GM19468 (cell line): ENCODE data around the gene CADM2.
"Not testable (repeated sequence)": the region's sequence is repeated elsewhere in the genome, so short reads cannot be mapped to it uniquely, and the experiment has no call there.

Experiments
- ATAC-seq: cut with Tn5 transposase; IDR thresholded peaks from one replicate; pipeline ENCODE4 v1.9.1; 2021; ENCODE audit warnings: mild to moderate bottlenecking, moderate library complexity, moderate number of reproducible peaks; ENCODE audit not compliant: unreplicated experiment; ENCODE audit errors: extremely low read depth

Gene CADM2

GRCh38 chr3:85853805-85854204, 895.0 kb downstream of the CADM2 start:
- ATAC-seq: no peak

- no peak for ATAC-seq
Measured at GRCh38 chr3:85862893-85863455, 904.2 kb downstream of the CADM2 start.

GRCh38 chr3:85864896-85865295, 906.1 kb downstream of the CADM2 start:
- ATAC-seq: no peak

- ATAC-seq: no peak
Measured at GRCh38 chr3:85867072-85867471, 908.3 kb downstream of the CADM2 start.

GRCh38 chr3:85875589-85875988, 916.8 kb downstream of the CADM2 start:
- ATAC-seq: no peak

- ATAC-seq: no peak
Measured at GRCh38 chr3:85877631-85878030, 918.8 kb downstream of the CADM2 start.

- ATAC-seq: no peak
Measured at GRCh38 chr3:85881833-85882393, 923.1 kb downstream of the CADM2 start.

GRCh38 chr3:85890043-85890555, 931.3 kb downstream of the CADM2 start:
- no peak for ATAC-seq

- no peak for ATAC-seq
Measured at GRCh38 chr3:85903434-85903833, 944.6 kb downstream of the CADM2 start.

- ATAC-seq: no peak
Measured at GRCh38 chr3:85912980-85913379, 954.2 kb downstream of the CADM2 start.

- ATAC-seq: no peak
Measured at GRCh38 chr3:85922374-85922773, 963.6 kb downstream of the CADM2 start.

GRCh38 chr3:85930718-85931117, 971.9 kb downstream of the CADM2 start:
- ATAC-seq: no peak

- no peak for ATAC-seq
Measured at GRCh38 chr3:85933326-85933725, 974.5 kb downstream of the CADM2 start.

GRCh38 chr3:85935171-85935570, 976.4 kb downstream of the CADM2 start:
- ATAC-seq: no peak

- ATAC-seq: no peak
Measured at GRCh38 chr3:85939074-85939482, 980.3 kb downstream of the CADM2 start.

- ATAC-seq: no peak
Measured at GRCh38 chr3:85950435-85950834, 991.6 kb downstream of the CADM2 start.

GRCh38 chr3:85960793-85961192, 1002.0 kb downstream of the CADM2 start:
- no peak for ATAC-seq

- no peak for ATAC-seq
Measured at GRCh38 chr3:85977615-85978338, 1019.0 kb downstream of the CADM2 start.

GRCh38 chr3:85979034-85979433, 1020.2 kb downstream of the CADM2 start:
- no peak for ATAC-seq

GRCh38 chr3:85989581-85989980, 1030.8 kb downstream of the CADM2 start:
- not testable (repeated sequence) for ATAC-seq

- ATAC-seq: no peak
Measured at GRCh38 chr3:86029590-86029989, 1070.8 kb downstream of the CADM2 start.
